Neural cell (in vitro differentiated cells): Measurements from ENCODE around the gene TGFBR2. TPM values are rescaled to one million over a fixed set of nuclear protein-coding genes. Genes with fewer than 3 reads are reported as not detected.

Experiments
- H2AFZ ChIP-seq: fragments of 200-600, 300-800 bp; sonication (generic), shearing (Covaris generic); 2 replicates; pipeline ENCODE4 v1.6.0; 2014; ENCODE audit warnings: low read depth, mild to moderate bottlenecking, antibody characterized with exemption, low read length, moderate library complexity
- H3F3A ChIP-seq: fragments of 200-600 bp; shearing (Covaris generic); 2 replicates; pipeline ENCODE4 v1.6.1; 2016; ENCODE audit warnings: mild to moderate bottlenecking, moderate library complexity, mixed read lengths, antibody characterized with exemption, low read length; ENCODE audit not compliant: insufficient read depth, poor library complexity, severe bottlenecking
- H3K27ac ChIP-seq: fragments of 200-600, 300-800 bp; sonication (generic), shearing (Covaris generic); 2 replicates; pipeline ENCODE4 v1.5.1; 2014; ENCODE audit warnings: mild to moderate bottlenecking, low read length, moderate library complexity
- H3K27me3 ChIP-seq: fragments of 300-800, 200-600 bp; sonication (generic), shearing (Covaris generic); 2 replicates; pipeline ENCODE4 v1.6.0; 2014; ENCODE audit warnings: mild to moderate bottlenecking, low read depth, low read length, moderate library complexity; ENCODE audit not compliant: insufficient read depth
- H3K36me3 ChIP-seq: fragments of 300-800, 200-600 bp; sonication (generic), shearing (Covaris generic); 2 replicates; pipeline ENCODE4 v1.5.1; 2014; ENCODE audit warnings: mild to moderate bottlenecking, antibody characterized with exemption, low read length, moderate library complexity; ENCODE audit not compliant: insufficient read depth
- H3K4me2 ChIP-seq: fragments of 300-800, 200-600 bp; sonication (generic), shearing (Covaris generic); 2 replicates; pipeline ENCODE4 v1.6.0; 2014; ENCODE audit warnings: mild to moderate bottlenecking, low read length
- H3K4me3 ChIP-seq: fragments of 300-800, 200-600 bp; sonication (generic), shearing (Covaris generic); 2 replicates; pipeline ENCODE4 v1.5.1; 2014; ENCODE audit warnings: mild to moderate bottlenecking, low read length, moderate library complexity
- H3K79me2 ChIP-seq: fragments of 200-600 bp; shearing (Covaris generic); replicated peaks from 2 replicates; pipeline ENCODE4 v1.6.0; 2014; ENCODE audit warnings: mild to moderate bottlenecking, low read length, moderate library complexity; ENCODE audit not compliant: insufficient read depth
- H3K9ac ChIP-seq: fragments of 300-800, 200-600 bp; sonication (generic), shearing (Covaris generic); 2 replicates; pipeline ENCODE4 v1.6.1; 2016; ENCODE audit warnings: mild to moderate bottlenecking, low read length, mixed read lengths
- H3K9me2 ChIP-seq: fragments of 200-600 bp; shearing (Covaris generic); 2 replicates; pipeline ENCODE4 v1.6.1; 2016; ENCODE audit warnings: mild to moderate bottlenecking, low read length, mixed read lengths; ENCODE audit not compliant: insufficient read depth
- H3K9me3 ChIP-seq: fragments of 200-600, 300-800 bp; sonication (generic), shearing (Covaris generic); 2 replicates; pipeline ENCODE4 v1.6.1; 2016; ENCODE audit warnings: mild to moderate bottlenecking, mixed run types, low read length, moderate library complexity, mixed read lengths
- H4K20me1 ChIP-seq: fragments of 200-600 bp; shearing (Covaris generic); 2 replicates; pipeline ENCODE4 v1.6.1; 2016; ENCODE audit warnings: mild to moderate bottlenecking, mixed run types; ENCODE audit not compliant: insufficient read depth
- CTCF ChIP-seq: fragments of 450-650 bp; IDR thresholded peaks from 2 replicates; pipeline ENCODE4 v1.5.1; 2014; ENCODE audit warnings: antibody characterized with exemption, mild to moderate bottlenecking, moderate library complexity; ENCODE audit not compliant: poor library complexity, severe bottlenecking
- EP300 ChIP-seq: fragments of 450-650 bp; conservative IDR thresholded peaks from 2 replicates; pipeline ENCODE4 v1.6.1; 2014; ENCODE audit warnings: antibody characterized with exemption, mild to moderate bottlenecking, moderate library complexity; ENCODE audit not compliant: poor library complexity, severe bottlenecking
- EZH2 ChIP-seq: fragments of 200-600, 300-800 bp; shearing (Covaris generic), sonication (generic); IDR thresholded peaks from 2 replicates; pipeline ENCODE4 v1.6.1; 2014; ENCODE audit warnings: antibody characterized with exemption, low read length, borderline replicate concordance, mild to moderate bottlenecking; ENCODE audit not compliant: insufficient read depth, poor library complexity, severe bottlenecking
- MXI1 ChIP-seq: fragments of 450-650 bp; conservative IDR thresholded peaks from 2 replicates; pipeline ENCODE4 v1.6.1; 2014; ENCODE audit warnings: antibody characterized with exemption, mild to moderate bottlenecking; ENCODE audit not compliant: poor library complexity, severe bottlenecking
- POLR2AphosphoS5 ChIP-seq: IDR thresholded peaks from 2 replicates; pipeline ENCODE4 v1.6.1; 2012
- RAD21 ChIP-seq: fragments of 450-650 bp; conservative IDR thresholded peaks from 2 replicates; pipeline ENCODE4 v1.6.1; 2014; ENCODE audit warnings: antibody characterized with exemption, mild to moderate bottlenecking, moderate library complexity
- REST ChIP-seq: IDR thresholded peaks from 2 replicates; pipeline ENCODE4 v1.6.1; 2012; ENCODE audit warnings: borderline replicate concordance
- SMC3 ChIP-seq: fragments of 450-650 bp; conservative IDR thresholded peaks from 2 replicates; pipeline ENCODE4 v1.6.1; 2014; ENCODE audit warnings: antibody characterized with exemption, mild to moderate bottlenecking, moderate library complexity; ENCODE audit not compliant: poor library complexity
- TAF1 ChIP-seq: IDR thresholded peaks from 2 replicates; pipeline ENCODE4 v1.6.1; 2012; ENCODE audit warnings: low read depth
- polyA plus RNA-seq: library from polyadenylated mRNA; depleted of rRNA; stranded (reverse); fragments of >200 nt; gene quantifications from 2 replicates; pipeline ENCODE4 v1.2.3, GENCODE V29; 2014

TGFBR2 gene
- polyA plus RNA-seq, 1 donor from 2014 or later = not detected

- no peaks in the 10 kb centered on the region for H3K9me3 ChIP-seq
- H3F3A ChIP-seq = no peaks in the 10 kb centered on the region
- no peak overlapping the region for H3K4me3 ChIP-seq
- H3K36me3 ChIP-seq = no peaks in the 10 kb centered on the region
- H2AFZ ChIP-seq = no peak overlapping the region
- H3K9ac ChIP-seq = no peak overlapping the region
- no peaks in the 10 kb centered on the region for H3K9me2 ChIP-seq
- no peaks in the 10 kb centered on the region for H3K27me3 ChIP-seq
- H3K4me2 ChIP-seq = no peak overlapping the region
- H3K79me2 ChIP-seq = no peaks in the 10 kb centered on the region
- H4K20me1 ChIP-seq = no peaks in the 10 kb centered on the region
- TF ChIP-seq RAD21 = no peak
- TF ChIP-seq MXI1 = no peak
- TF ChIP-seq SMC3 = no peak
- no peak for TF ChIP-seq CTCF
- TF ChIP-seq REST = no peak
- no peak for TF ChIP-seq EP300
- no peak for TF ChIP-seq TAF1
- TF ChIP-seq POLR2AphosphoS5 = no peak
- no peak for TF ChIP-seq EZH2
- no peak overlapping the region for H3K27ac ChIP-seq
Observed at GRCh38 chr3:30711151-30711550, 104.8 kb downstream of the TGFBR2 start.

GRCh38 chr3:30711867-30712266, 105.5 kb downstream of the TGFBR2 start:
- Histone ChIP-seq H4K20me1 (no peaks in the 10 kb centered on the region), H3K9me2 (no peaks in the 10 kb centered on the region), H3K4me2 (no peak overlapping the region), H3F3A (no peaks in the 10 kb centered on the region), H3K9me3 (no peaks in the 10 kb centered on the region), H2AFZ (no peak overlapping the region), H3K27ac (no peak overlapping the region), H3K27me3 (no peaks in the 10 kb centered on the region), H3K4me3 (no peak overlapping the region), H3K36me3 (no peaks in the 10 kb centered on the region), H3K79me2 (no peaks in the 10 kb centered on the region), H3K9ac (no peak overlapping the region)
- TF ChIP-seq RAD21 = no peak
- TF ChIP-seq MXI1 = no peak
- no peak for TF ChIP-seq EZH2
- no peak for TF ChIP-seq CTCF
- no peak for TF ChIP-seq SMC3
- TF ChIP-seq EP300 = no peak
- no peak for TF ChIP-seq TAF1
- no peak for TF ChIP-seq POLR2AphosphoS5
